WTC11 (cell line): ENCODE results near the gene TIMELESS. TPM values are rescaled to one million over a fixed set of nuclear protein-coding genes. Genes with fewer than 3 reads are reported as not detected.
"Not testable (repeated sequence)": the region's sequence is repeated elsewhere in the genome, so short reads cannot be mapped to it uniquely, and the experiment has no call there.

Experiments
- ATAC-seq: fragments of 200-7000 bp; cut with Tn5 transposase; 2 replicates; pipeline ENCODE4 v1.10.0; 2021; ENCODE audit warnings: mild to moderate bottlenecking, moderate library complexity
- CTCF ChIA-PET: fragments of 300-600 bp; sonication (Branson Sonifier 250); formaldehyde crosslinking; loops from one replicate; lab custom pipeline; 2021; ENCODE audit warnings: antibody characterized with exemption; lab: Charles Lee
- POLR2A ChIA-PET: fragments of 350-600 bp; sonication (Branson Sonifier 250); formaldehyde crosslinking; loops from one replicate; lab custom pipeline; 2021; ENCODE audit warnings: antibody characterized with exemption; lab: Charles Lee
- DNase-seq: peaks from one replicate; pipeline ENCODE4 v3.0.0; 2021; ENCODE audit warnings: low spot score
- H3K27ac Mint-ChIP-seq: 2 replicates; pipeline ENCODE4 v1.8.0; 2021; ENCODE audit warnings: mixed read lengths
- H3K27me3 Mint-ChIP-seq: 2 replicates; pipeline ENCODE4 v1.8.0; 2021; ENCODE audit warnings: low read depth, mild to moderate bottlenecking, moderate library complexity, mixed read lengths
- H3K36me3 Mint-ChIP-seq: 2 replicates; pipeline ENCODE4 v1.8.0; 2021; ENCODE audit warnings: mixed read lengths
- H3K4me1 Mint-ChIP-seq: 2 replicates; pipeline ENCODE4 v1.8.0; 2022; ENCODE audit warnings: mixed read lengths
- H3K4me3 Mint-ChIP-seq: 2 replicates; pipeline ENCODE4 v1.8.0; 2021; ENCODE audit warnings: mild to moderate bottlenecking, moderate library complexity, mixed read lengths
- H3K9me3 Mint-ChIP-seq: 2 replicates; pipeline ENCODE4 v1.8.0; 2021; ENCODE audit warnings: mixed read lengths
- GABPB1 ChIP-seq: sonication (generic); formaldehyde crosslinking; IDR thresholded peaks from 2 replicates; pipeline ENCODE4 v1.8.1; 2023; ENCODE audit warnings: mild to moderate bottlenecking, missing genetic modification reagents
- HMGA2 ChIP-seq: fragments of 250-450 bp; sonication (Bioruptor Pico); IDR thresholded peaks from 2 replicates; pipeline ENCODE4 v1.4.0; 2021; ENCODE audit warnings: mild to moderate bottlenecking, moderate library complexity
- MYBL2 ChIP-seq: sonication (generic); formaldehyde crosslinking; IDR thresholded peaks from 2 replicates; pipeline ENCODE4 v1.8.1; 2023; ENCODE audit warnings: mild to moderate bottlenecking, moderate library complexity, missing genetic modification reagents
- NFYB ChIP-seq: sonication (generic); formaldehyde crosslinking; conservative IDR thresholded peaks from 2 replicates; pipeline ENCODE4 v1.8.0; 2022; ENCODE audit warnings: low read depth, missing genetic modification reagents
- PRRX2 ChIP-seq: fragments of 250-450 bp; sonication (Bioruptor Pico); IDR thresholded peaks from 2 replicates; pipeline ENCODE4 v1.8.0; 2021; ENCODE audit warnings: mild to moderate bottlenecking
- SP1 ChIP-seq: sonication (generic); formaldehyde crosslinking; conservative IDR thresholded peaks from 2 replicates; pipeline ENCODE4 v1.8.1; 2022; ENCODE audit warnings: missing genetic modification reagents
- ZBTB21 ChIP-seq: sonication (generic); formaldehyde crosslinking; IDR thresholded peaks from 2 replicates; pipeline ENCODE4 v1.8.1; 2023; ENCODE audit warnings: mild to moderate bottlenecking, missing genetic modification reagents, borderline replicate concordance
- ZNF232 ChIP-seq: sonication (generic); formaldehyde crosslinking; IDR thresholded peaks from 2 replicates; pipeline ENCODE4 v1.8.0; 2022; ENCODE audit warnings: mild to moderate bottlenecking, missing genetic modification reagents
- ZNF512 ChIP-seq: sonication (generic); formaldehyde crosslinking; IDR thresholded peaks from 2 replicates; pipeline ENCODE4 v1.8.1; 2022; ENCODE audit warnings: missing genetic modification reagents, borderline replicate concordance
- total RNA-seq: library from RNA; stranded (reverse); gene quantifications from 3 replicates; pipeline ENCODE4 v1.2.3, GENCODE V29; 2021
- TF ChIP-seq, protein P1 (sequence below): fragments of 250-450 bp; sonication (Bioruptor Pico); IDR thresholded peaks from 2 replicates; pipeline ENCODE4 v1.9.0; 2021; ENCODE audit warnings: mild to moderate bottlenecking, borderline replicate concordance
- TF ChIP-seq, protein P2 (sequence below): fragments of 200-600 bp; IDR thresholded peaks from 2 replicates; pipeline ENCODE4 v1.8.0; 2022; ENCODE audit warnings: antibody characterized with exemption
- TF ChIP-seq, protein P3 (sequence below): fragments of 250-450 bp; sonication (Bioruptor Pico); IDR thresholded peaks from 2 replicates; pipeline ENCODE4 v1.8.0; 2021; ENCODE audit warnings: mild to moderate bottlenecking

The TIMELESS gene
- total RNA-seq, 1 experiment from 2014 or later, result 60.9 TPM

- CTCF ChIA-PET, result no interaction called here
- DNase-seq (no peak), ATAC-seq (no peak)
- Mint-ChIP-seq H3K27ac (no peak overlapping the region), H3K9me3 (no peaks in the 10 kb centered on the region), H3K36me3 (no peaks in the 10 kb centered on the region), H3K4me1 (no peaks in the 10 kb centered on the region), H3K4me3 (no peak overlapping the region), H3K27me3 (no peaks in the 10 kb centered on the region)
- POLR2A ChIA-PET, result interaction anchor here (0.6 kb wide), 1 partner anchor 78 kb away, joined by 5 read pairs; no protein-coding TSS in a partner anchor
- TF ChIP-seq, protein P1, sequence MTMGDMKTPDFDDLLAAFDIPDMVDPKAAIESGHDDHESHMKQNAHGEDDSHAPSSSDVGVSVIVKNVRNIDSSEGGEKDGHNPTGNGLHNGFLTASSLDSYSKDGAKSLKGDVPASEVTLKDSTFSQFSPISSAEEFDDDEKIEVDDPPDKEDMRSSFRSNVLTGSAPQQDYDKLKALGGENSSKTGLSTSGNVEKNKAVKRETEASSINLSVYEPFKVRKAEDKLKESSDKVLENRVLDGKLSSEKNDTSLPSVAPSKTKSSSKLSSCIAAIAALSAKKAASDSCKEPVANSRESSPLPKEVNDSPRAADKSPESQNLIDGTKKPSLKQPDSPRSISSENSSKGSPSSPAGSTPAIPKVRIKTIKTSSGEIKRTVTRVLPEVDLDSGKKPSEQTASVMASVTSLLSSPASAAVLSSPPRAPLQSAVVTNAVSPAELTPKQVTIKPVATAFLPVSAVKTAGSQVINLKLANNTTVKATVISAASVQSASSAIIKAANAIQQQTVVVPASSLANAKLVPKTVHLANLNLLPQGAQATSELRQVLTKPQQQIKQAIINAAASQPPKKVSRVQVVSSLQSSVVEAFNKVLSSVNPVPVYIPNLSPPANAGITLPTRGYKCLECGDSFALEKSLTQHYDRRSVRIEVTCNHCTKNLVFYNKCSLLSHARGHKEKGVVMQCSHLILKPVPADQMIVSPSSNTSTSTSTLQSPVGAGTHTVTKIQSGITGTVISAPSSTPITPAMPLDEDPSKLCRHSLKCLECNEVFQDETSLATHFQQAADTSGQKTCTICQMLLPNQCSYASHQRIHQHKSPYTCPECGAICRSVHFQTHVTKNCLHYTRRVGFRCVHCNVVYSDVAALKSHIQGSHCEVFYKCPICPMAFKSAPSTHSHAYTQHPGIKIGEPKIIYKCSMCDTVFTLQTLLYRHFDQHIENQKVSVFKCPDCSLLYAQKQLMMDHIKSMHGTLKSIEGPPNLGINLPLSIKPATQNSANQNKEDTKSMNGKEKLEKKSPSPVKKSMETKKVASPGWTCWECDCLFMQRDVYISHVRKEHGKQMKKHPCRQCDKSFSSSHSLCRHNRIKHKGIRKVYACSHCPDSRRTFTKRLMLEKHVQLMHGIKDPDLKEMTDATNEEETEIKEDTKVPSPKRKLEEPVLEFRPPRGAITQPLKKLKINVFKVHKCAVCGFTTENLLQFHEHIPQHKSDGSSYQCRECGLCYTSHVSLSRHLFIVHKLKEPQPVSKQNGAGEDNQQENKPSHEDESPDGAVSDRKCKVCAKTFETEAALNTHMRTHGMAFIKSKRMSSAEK, result no peak
These were observed 40.3 kb downstream of the TIMELESS start for GRCh38 chr12:56408799-56409417.

DNA sequence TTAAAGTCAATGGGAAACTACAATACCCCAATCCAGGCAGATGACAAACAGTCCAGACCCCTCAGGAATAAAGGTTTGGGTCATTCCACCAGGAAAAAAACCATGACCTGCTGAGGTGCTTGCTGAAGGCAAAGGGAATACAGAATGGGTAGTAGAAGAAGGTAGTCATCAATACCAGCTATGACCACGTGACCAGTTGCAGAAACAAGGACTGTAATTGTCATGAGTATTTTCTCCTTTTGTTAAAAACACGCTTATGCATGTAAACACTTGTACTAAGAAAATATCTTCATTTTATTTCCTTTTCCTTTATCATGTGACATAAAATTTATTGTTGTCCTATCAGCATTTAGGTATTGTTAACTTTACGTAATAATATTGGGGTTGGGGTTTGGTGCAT, 45.0 kb downstream of the TIMELESS start:
- peaks cover 19% of the 10 kb centered on the region for H3K9me3 Mint-ChIP-seq
- H3K36me3 Mint-ChIP-seq, H3K27ac Mint-ChIP-seq, DNase-seq, H3K27me3 Mint-ChIP-seq, H3K4me1 Mint-ChIP-seq, POLR2A ChIA-PET, H3K4me3 Mint-ChIP-seq, ATAC-seq, CTCF ChIA-PET: not testable (repeated sequence)

- H3K4me3 Mint-ChIP-seq, DNase-seq, CTCF ChIA-PET, H3K27ac Mint-ChIP-seq, H3K4me1 Mint-ChIP-seq, POLR2A ChIA-PET, ATAC-seq: not testable (repeated sequence)
- Mint-ChIP-seq H3K27me3 (peaks cover 13% of the 10 kb centered on the region), H3K9me3 (peaks cover 31% of the 10 kb centered on the region), H3K36me3 (peaks cover 14% of the 10 kb centered on the region)
These were observed 47.6 kb downstream of the TIMELESS start for GRCh38 chr12:56401612-56402011.

- CTCF ChIA-PET, H3K4me3 Mint-ChIP-seq, H3K4me1 Mint-ChIP-seq, H3K27ac Mint-ChIP-seq, ATAC-seq, POLR2A ChIA-PET, DNase-seq: not testable (repeated sequence)
- Mint-ChIP-seq H3K27me3 (peaks cover 13% of the 10 kb centered on the region), H3K36me3 (peaks cover 14% of the 10 kb centered on the region), H3K9me3 (peaks cover 31% of the 10 kb centered on the region)
These were observed 48.1 kb downstream of the TIMELESS start for GRCh38 chr12:56401125-56401524.

DNA sequence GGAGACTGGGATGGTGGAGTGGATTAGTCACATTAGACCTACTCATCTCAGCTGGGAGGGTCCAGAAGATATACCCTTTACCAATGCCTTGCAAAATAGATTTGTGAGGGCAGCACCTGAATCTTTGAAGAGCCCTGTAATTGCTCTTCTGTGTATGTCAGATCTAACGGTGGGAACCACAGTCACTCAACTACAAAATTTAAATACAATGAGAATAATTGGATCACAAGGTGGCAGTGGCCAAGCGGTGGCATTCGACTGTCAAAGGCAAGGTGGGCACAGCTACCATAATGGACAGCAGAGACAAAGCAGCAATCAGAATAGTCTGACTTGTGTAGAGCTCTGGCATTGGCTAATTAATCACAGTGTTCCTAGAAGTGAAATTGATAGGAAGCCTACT, 49.8 kb downstream of the TIMELESS start:
- ATAC-seq, H3K4me1 Mint-ChIP-seq, POLR2A ChIA-PET, H3K27ac Mint-ChIP-seq, H3K4me3 Mint-ChIP-seq, DNase-seq, CTCF ChIA-PET: not testable (repeated sequence)
- Mint-ChIP-seq H3K9me3 (peaks cover 31% of the 10 kb centered on the region), H3K36me3 (peaks cover 14% of the 10 kb centered on the region), H3K27me3 (peaks cover 13% of the 10 kb centered on the region)

DNA sequence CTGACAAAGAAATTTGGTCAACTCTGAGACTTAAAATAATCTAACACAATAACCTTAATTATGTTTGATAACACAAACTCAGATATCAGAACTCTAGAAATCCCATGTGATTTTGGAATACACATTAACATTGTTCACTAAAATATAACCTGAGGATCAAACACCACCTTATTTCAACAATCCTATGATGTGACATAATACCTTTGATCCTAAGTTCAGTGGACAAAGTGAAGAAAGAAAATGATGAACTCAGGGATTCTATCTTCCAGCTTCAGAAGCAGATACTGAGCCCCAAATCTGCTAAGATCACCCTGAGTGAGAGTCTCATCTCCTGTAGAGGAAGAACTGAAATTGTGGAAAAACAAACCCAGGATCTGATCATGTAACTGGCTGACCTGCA, 50.9 kb downstream of the TIMELESS start:
- peaks cover 35% of the 10 kb centered on the region for H3K9me3 Mint-ChIP-seq
- H3K4me3 Mint-ChIP-seq, result no peak overlapping the region
- POLR2A ChIA-PET, result no interaction called here
- peaks cover 13% of the 10 kb centered on the region for H3K27me3 Mint-ChIP-seq
- ATAC-seq, result no peak
- H3K4me1 Mint-ChIP-seq, result no peaks in the 10 kb centered on the region
- CTCF ChIA-PET, result no interaction called here
- H3K27ac Mint-ChIP-seq, result no peak overlapping the region
- DNase-seq, result no peak
- peaks cover 14% of the 10 kb centered on the region for H3K36me3 Mint-ChIP-seq
- no peak for TF ChIP-seq HMGA2 (CRISPR knock-in tag)
- no peak for TF ChIP-seq ZNF512
- TF ChIP-seq PRRX2 (CRISPR knock-in tag), result no peak
- TF ChIP-seq, protein P2, sequence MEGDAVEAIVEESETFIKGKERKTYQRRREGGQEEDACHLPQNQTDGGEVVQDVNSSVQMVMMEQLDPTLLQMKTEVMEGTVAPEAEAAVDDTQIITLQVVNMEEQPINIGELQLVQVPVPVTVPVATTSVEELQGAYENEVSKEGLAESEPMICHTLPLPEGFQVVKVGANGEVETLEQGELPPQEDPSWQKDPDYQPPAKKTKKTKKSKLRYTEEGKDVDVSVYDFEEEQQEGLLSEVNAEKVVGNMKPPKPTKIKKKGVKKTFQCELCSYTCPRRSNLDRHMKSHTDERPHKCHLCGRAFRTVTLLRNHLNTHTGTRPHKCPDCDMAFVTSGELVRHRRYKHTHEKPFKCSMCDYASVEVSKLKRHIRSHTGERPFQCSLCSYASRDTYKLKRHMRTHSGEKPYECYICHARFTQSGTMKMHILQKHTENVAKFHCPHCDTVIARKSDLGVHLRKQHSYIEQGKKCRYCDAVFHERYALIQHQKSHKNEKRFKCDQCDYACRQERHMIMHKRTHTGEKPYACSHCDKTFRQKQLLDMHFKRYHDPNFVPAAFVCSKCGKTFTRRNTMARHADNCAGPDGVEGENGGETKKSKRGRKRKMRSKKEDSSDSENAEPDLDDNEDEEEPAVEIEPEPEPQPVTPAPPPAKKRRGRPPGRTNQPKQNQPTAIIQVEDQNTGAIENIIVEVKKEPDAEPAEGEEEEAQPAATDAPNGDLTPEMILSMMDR, result no peak
- no peak for TF ChIP-seq ZBTB21
- TF ChIP-seq, protein P3, sequence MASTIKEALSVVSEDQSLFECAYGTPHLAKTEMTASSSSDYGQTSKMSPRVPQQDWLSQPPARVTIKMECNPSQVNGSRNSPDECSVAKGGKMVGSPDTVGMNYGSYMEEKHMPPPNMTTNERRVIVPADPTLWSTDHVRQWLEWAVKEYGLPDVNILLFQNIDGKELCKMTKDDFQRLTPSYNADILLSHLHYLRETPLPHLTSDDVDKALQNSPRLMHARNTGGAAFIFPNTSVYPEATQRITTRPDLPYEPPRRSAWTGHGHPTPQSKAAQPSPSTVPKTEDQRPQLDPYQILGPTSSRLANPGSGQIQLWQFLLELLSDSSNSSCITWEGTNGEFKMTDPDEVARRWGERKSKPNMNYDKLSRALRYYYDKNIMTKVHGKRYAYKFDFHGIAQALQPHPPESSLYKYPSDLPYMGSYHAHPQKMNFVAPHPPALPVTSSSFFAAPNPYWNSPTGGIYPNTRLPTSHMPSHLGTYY (CRISPR knock-in tag), result no peak
- TF ChIP-seq ZNF232 (CRISPR knock-in tag), result no peak
- no peak for TF ChIP-seq MYBL2 (CRISPR knock-in tag)
- TF ChIP-seq SP1, result no peak
- no peak for TF ChIP-seq NFYB (CRISPR knock-in tag)
- no peak for TF ChIP-seq GABPB1 (CRISPR knock-in tag)
